Lower lobe of right lung (tissue), 2 donors: ENCODE measurements around the gene PIK3R1. TPM values are rescaled to one million over a fixed set of nuclear protein-coding genes. Genes with fewer than 3 reads are reported as not detected.
A peak's percentile ranks its signal among the peaks of the same experiment; 100 is the strongest.

Experiments
- ATAC-seq, 2 donors: fragments of 200-7000 bp; cut with Tn5 transposase; one replicate each; pipeline ENCODE4 v1.9.1; 2020 to 2022; ENCODE audit warnings: mild to moderate bottlenecking in 2 of 2, moderate library complexity in 2 of 2
- DNase-seq: peaks from one replicate; pipeline ENCODE4 v3.0.0-alpha.2; 2020
- H3K27ac ChIP-seq: fragments of 200-600 bp; one replicate; pipeline ENCODE4 v1.8.0; 2022
- H3K27me3 ChIP-seq: fragments of 200-600 bp; one replicate; pipeline ENCODE4 v1.8.0; 2022; ENCODE audit warnings: low read depth
- H3K36me3 ChIP-seq: fragments of 200-600 bp; one replicate; pipeline ENCODE4 v1.8.0; 2022; ENCODE audit warnings: mild to moderate bottlenecking
- H3K4me1 ChIP-seq: fragments of 200-600 bp; one replicate; pipeline ENCODE4 v1.8.0; 2022
- H3K4me3 ChIP-seq: fragments of 200-600 bp; one replicate; pipeline ENCODE4 v1.8.0; 2022; ENCODE audit warnings: mild to moderate bottlenecking
- H3K9me3 ChIP-seq: fragments of 200-600 bp; one replicate; pipeline ENCODE4 v1.8.0; 2022
- CTCF ChIP-seq: fragments of 200-600 bp; IDR thresholded peaks from one replicate; pipeline ENCODE4 v1.8.0; 2022; ENCODE audit warnings: antibody characterized with exemption, mild to moderate bottlenecking
- intact Hi-C: fragments of 100-400 bp; cut with DNase I; formaldehyde crosslinking; loops from one replicate; pipeline ENCODE4 v1.11.0; 2022
- total RNA-seq: library from RNA; stranded (reverse); fragmentation: NEBNext Ultra II Directional; extraction: Animal tissue kit (Norgen Biotek cat#: 25700); gene quantifications from one replicate; pipeline ENCODE4 v1.2.1, GENCODE V29; 2021
- donor health status: DM: no; HTN: yes; CAD: no; lungs with severe emphysema.

The PIK3R1 gene
- total RNA-seq, 1 donor from 2014 or later: 122 TPM

GRCh38 chr5:68342693-68343092 lies 127.1 kb downstream of the PIK3R1 start:
- intact Hi-C loops: no loop called here
- Histone ChIP-seq H3K4me3 (no peak overlapping the region), H3K9me3 (no peaks in the 10 kb centered on the region), H3K36me3 (no peaks in the 10 kb centered on the region), H3K27me3 (no peaks in the 10 kb centered on the region), H3K27ac (no peak overlapping the region), H3K4me1 (peaks cover 19% of the 10 kb centered on the region)
- ATAC-seq: no peak
- DNase-seq: no peak
- TF ChIP-seq CTCF: no peak

- intact Hi-C loops: no loop called here
- Histone ChIP-seq H3K4me1 (peaks cover 20% of the 10 kb centered on the region), H3K36me3 (no peaks in the 10 kb centered on the region), H3K27me3 (no peaks in the 10 kb centered on the region), H3K4me3 (no peak overlapping the region), H3K27ac (no peak overlapping the region), H3K9me3 (no peaks in the 10 kb centered on the region)
- no peak for TF ChIP-seq CTCF
- ATAC-seq: peak; percentile 63 to 68
- no peak for DNase-seq
Observed at GRCh38 chr5:68343421-68343826, 127.9 kb downstream of the PIK3R1 start.

- intact Hi-C loops: no loop called here
- TF ChIP-seq CTCF: no peak
- Histone ChIP-seq H3K27ac (no peak overlapping the region), H3K27me3 (no peaks in the 10 kb centered on the region), H3K4me1 (peaks cover 20% of the 10 kb centered on the region), H3K9me3 (no peaks in the 10 kb centered on the region), H3K36me3 (no peaks in the 10 kb centered on the region), H3K4me3 (no peak overlapping the region)
- ATAC-seq: peak in 1 of 2 donors; percentile 33
- no peak for DNase-seq
Observed at GRCh38 chr5:68344447-68345111, 129.0 kb downstream of the PIK3R1 start.

- Histone ChIP-seq H3K9me3 (no peaks in the 10 kb centered on the region), H3K27me3 (no peaks in the 10 kb centered on the region), H3K36me3 (no peaks in the 10 kb centered on the region), H3K4me3 (no peak overlapping the region), H3K4me1 (peaks cover 20% of the 10 kb centered on the region), H3K27ac (no peak overlapping the region)
- DNase-seq (no peak), ATAC-seq (no peak)
- intact Hi-C loops: no loop called here
- TF ChIP-seq CTCF: no peak
Observed at GRCh38 chr5:68345171-68345570, 129.6 kb downstream of the PIK3R1 start.

- Histone ChIP-seq H3K4me3 (no peak overlapping the region), H3K27ac (no peak overlapping the region), H3K9me3 (no peaks in the 10 kb centered on the region), H3K4me1 (peaks cover 20% of the 10 kb centered on the region), H3K36me3 (no peaks in the 10 kb centered on the region), H3K27me3 (no peaks in the 10 kb centered on the region)
- intact Hi-C loops: no loop called here
- ATAC-seq (no peak), DNase-seq (no peak)
- TF ChIP-seq CTCF: no peak
Observed at GRCh38 chr5:68345582-68345981, 130.0 kb downstream of the PIK3R1 start.
